Myocyte (in vitro differentiated cells): Measurements from ENCODE around the gene GALM. TPM values are rescaled to one million over a fixed set of nuclear protein-coding genes. Genes with fewer than 3 reads are reported as not detected.

ENCODE experiments used
- DNase-seq: peaks from one replicate; pipeline ENCODE4 v3.0.0-alpha.2; 2012; ENCODE audit warnings: low read depth
- total RNA-seq: library from RNA; depleted of rRNA; stranded (reverse); fragments of >200 nt; gene quantifications from 2 replicates; pipeline ENCODE4 v1.2.3, GENCODE V29; 2014

Gene GALM
- total RNA-seq, 1 donor from 2014 or later = 12.4 TPM

DNA sequence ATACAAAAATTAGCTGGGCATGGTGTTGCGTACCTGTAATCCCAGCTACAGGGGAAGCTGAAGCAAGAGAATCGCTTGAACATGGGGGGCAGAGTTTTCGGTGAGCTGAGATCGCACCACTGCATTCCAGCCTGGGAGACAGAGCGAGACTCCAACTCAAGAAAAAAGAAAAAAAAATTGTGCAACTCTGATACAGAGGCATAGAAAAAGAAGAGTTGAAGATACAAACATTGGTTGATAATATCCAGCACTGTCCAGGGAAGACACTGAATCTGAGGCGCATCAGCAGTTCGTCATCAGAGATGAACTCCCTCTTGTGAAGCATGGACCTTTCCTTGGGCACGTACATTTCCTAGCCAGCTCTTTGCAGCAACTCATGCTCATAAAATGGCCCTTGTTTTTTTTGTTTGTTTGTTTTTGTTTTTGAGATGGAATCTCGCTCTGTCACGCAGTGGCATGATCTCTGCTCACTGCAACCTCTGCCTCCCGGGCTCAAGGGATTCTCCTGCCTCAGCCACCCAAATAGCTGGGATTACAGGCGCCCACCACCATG, 16.7 kb upstream of the GALM start:
- DNase-seq = no peak

DNA sequence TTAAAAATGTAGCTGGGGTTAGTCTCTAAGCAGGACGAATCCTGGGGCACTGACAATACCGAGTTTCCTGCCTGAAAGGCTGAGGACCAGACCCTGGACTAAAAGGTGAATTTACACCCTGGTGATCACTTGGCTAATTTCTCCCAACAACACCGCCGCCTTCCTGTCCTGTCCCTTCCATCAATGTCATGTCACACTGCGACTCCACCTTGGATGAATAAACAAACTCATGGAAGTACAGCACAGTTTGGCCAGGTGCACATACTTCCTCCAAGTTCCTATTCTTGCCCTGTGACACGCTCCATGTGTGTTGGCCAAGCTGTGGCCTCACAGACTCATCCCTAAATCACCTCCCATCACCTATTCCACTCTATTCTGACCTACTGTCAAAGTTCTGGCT, 15.9 kb upstream of the GALM start:
- DNase-seq = no peak

DNA sequence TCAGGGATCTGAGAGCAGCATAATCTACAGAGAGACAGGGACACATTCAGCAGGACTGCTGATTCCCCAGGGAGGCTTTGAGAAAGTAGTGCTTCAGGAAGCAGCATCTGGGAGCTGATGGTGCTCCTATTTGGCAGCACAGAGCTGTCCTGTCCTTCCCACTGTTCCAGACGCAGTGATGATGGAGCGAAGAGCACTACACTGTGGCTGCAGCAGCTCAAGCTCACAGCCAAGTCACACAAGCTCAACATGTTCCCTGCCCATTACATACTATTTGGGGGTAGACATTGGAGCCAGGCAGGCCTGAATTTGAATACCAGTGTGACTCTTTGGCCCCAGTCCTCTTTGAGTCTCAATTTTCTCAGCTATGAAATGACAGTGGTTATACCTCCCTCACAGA, 15.2 kb upstream of the GALM start:
- no peak for DNase-seq

DNA sequence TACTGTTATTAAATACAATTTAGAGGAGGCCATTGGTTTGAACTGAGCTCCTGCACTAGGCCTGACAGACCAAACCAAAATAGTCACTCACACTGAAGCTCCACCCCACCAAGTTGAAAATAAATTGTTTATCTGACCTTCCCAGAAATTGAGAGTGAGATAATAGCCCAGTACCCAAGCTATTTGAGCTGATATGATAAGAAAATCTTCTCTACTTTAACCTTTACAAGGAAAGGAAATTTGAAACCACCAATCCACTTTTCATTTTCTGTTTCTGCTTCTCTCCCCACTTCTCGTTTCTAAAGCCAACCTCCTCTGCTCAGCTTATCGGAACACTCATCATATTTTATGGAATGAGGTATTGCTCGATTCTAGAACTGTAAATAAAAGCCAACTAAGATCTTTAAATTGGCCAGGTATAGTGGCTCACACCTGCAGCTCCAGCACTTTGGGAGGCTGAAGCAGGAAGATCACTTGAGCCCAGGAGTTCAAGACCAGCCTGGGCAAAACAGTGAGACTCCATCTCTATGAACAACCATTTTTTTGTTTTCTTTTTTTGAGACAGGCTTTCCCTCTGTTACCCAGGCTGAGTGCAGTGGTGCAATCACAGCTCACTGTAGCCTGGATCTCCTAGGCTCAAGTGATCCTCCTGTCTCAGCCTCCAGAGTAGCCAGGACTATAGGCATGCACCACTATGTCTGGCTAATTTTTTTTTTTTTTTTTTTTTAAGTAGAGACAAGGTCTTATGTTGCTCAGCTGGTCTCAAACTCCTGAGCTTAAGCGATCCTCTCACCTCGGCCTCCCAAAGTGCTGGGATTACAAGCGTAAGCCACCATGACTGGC, 13.3 kb upstream of the GALM start:
- no peak for DNase-seq

DNA sequence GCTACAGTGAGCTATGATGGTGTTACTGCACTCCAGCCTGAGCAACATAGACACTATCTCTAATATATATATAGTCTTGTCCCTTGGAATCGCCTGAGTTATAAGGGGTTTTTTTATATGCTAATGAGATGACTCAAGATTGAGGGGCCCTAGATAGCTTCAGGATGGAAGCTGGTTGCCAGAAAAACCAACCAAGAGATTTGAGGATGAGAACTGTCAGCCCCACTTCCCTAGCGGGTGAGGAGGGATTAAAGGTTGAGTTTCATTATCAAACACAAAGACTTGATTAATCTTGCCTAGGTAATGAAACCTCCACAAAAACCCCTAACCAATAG, 12.6 kb upstream of the GALM start:
- no peak for DNase-seq

DNA sequence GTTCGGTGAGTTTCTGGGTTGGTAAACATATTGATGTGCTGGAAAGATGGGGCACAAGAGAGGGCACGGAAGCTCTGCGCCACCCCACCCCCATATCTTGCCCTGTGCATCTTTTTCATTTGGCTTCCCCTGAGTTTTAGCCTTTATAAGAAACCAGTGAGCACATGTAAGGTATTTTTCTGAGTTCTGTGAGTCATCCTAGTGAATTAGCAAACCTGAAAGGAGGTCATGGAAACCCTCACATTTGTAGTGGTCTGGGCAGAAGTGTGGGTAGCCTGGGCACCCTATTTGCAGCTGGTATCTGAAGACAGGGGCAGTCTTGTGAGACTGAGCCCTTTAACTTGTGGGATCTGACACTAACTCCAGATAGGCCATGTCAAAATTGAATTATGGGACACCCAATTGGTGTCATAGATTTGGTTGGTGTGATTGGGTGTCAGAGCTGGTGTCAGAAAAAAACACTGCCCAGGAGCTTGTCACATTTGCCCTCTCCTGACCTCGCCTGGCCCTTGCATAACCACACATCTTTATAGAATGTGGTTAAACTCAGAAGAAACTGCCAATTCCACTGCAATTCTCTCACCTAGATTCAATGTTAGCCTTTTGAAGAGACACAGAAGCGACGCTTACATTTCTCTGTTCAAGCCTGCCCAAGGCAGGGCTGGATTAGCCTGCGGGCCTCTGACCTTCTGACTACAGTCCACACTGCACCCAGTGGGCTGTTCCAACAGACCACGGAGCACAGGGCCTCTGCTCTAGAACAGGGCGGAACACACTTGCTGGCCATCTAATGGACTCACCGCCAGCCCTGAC, 12.0 kb upstream of the GALM start:
- peak; percentile 35 for DNase-seq

DNA sequence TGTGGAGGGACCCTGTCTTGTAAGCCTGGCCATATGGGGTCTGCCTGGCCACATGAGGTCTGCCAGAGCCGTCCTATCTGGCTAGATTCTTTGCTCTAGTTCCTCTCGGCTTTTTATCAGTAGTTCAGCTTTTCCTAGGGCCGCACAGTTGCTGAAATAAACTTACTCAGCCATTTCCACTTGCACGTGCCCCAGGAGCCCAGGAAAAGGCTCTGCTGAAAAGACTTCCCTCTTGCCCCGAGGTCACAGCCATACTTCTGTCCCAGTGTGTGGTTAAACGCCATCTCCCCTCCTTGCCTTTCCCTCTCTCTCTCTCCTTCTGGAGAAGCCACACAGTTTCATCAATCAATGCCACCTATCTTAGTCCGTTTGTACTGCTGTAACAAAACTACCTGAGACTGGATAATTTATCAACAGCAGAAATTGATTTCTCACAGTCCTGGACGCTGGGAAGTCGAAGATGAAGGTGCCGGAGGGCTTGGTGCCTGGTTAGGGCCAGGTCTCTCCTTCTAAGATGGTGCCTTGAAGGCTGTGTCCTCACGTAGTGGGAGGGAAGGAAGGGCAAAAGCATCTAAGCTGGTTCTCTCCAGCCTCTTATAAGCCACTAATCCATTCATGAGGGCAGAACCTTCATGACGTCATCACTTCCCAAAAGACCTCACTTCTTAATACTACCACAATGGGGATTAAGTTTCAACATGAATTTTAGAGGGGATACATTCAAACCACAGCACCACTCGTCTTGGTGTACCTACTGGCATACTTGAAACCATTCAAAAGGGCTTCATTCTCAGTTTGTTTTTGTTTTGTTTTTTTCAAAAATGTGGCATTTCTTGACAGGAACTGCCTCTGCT, 11.2 kb upstream of the GALM start:
- DNase-seq = peak; percentile 35

DNA sequence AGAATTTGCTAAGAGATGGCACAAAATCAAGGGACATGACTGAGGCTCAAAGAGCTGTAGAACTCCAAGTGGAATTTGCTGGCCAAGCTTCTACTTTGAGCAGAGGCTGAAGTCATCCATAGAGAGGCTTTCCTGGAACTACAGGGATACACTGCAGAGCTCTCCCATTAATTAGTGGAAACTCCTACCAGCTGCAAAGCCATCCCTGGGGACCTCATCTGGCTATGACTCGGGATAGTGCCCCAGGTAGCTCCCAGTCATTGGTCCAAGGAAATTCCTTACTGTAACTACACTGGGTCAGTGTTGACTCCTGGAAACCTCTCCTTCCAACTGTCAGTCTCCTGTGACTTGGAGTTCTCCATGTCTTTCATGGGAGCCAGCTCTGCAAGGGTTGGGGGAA, 10.5 kb upstream of the GALM start:
- DNase-seq = no peak

DNA sequence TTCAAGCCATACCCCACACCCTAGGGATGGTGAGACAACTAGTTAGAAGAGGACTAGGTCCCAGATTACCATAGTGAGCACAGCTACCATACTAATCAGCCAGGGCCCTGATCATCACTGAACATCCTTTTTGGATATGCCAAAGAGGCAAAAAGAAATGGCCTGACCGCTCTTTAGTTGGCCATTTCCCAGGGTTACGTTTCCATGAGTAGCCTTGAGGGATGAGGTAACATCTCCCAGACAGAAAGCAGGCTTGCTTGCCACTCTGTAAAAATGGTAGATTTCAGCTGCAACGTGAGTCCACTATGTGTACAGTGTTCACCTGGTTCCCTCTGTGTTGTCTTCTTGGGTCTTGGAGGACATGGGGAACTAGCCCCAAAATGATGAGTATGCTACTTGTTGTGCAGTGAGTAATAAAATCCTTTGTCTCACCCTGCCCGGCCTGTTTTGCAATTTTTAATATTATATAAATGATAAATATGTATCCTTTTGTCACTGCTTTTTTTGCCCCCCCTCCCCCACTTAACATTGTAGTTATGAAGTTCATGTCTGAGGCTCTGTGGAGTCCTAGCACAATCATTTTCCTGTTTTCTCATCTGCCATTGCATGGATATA, 8.9 kb upstream of the GALM start:
- DNase-seq = no peak

DNA sequence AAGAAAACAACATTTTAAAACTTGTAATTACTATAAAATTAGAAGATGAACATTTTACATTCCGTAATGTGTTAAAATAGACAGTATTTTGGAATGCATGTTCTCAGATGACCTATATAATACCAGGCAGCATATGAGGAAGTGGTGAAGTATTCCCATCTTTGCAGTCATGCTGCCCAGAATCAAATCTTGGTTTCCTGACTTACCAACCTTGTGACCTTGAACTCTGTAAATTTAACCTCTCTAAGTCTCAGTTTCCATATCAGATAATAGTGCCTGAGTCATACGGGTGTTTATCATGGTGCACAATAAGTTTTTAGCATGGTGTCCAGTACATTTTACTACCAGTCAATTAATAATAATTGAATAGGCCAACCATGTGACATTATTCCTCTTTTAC, 7.3 kb upstream of the GALM start:
- DNase-seq = no peak

DNA sequence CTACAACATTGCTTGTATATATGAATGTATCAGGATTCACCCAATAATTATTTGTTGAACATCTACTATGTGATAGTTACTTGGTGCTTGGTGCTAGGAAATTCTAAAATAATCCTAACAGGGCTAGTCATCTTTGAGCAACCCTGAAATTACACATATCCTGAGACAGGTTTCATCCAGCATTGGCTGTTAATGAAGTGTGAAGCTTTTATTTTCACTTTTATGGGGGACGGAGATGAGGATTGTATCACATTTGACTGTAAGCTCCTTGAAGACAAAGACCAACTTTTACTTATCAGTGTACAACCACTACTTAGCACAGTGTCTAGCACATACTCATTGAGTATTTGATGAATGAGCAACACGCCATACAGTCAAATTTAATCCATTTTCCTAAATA, 6.8 kb upstream of the GALM start:
- DNase-seq = no peak

DNA sequence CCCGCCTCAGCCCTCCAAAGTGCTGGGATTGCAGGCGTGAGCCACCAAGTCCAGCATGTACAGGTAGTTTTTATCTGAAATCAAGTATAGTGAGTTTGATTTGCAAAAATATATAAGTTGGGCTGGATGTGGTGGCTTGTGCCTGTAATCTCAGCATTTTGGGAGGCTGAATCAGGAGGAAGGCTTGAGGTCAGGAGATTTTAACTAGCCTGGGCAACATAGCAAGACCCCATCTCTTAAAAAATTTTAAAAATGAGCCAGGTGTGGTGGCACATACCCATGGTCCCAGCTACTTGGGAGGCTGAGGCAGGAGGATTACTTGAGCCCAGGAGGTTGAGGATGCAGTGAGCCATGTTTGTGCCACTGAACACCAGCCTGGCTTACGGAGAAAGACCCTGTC, 5.6 kb upstream of the GALM start:
- DNase-seq = no peak

DNA sequence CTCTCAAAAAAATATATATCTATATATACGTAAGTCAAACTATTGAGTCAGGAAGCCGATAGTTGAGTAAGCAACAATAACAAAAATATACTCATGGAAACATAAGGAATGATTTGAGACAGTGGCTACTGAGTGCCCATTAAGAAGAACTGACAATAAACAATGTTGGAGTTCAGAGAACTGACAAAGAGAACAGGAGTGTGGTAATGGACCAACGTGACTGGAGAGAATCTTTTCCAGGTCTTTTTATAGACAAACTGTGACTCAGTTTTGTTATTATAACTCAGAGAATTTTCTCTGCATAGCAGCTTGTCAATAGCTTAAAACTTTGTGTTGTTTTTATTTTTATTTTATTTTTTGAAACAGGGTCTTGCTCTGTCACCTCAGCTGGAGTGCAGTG, 4.6 kb upstream of the GALM start:
- no peak for DNase-seq

DNA sequence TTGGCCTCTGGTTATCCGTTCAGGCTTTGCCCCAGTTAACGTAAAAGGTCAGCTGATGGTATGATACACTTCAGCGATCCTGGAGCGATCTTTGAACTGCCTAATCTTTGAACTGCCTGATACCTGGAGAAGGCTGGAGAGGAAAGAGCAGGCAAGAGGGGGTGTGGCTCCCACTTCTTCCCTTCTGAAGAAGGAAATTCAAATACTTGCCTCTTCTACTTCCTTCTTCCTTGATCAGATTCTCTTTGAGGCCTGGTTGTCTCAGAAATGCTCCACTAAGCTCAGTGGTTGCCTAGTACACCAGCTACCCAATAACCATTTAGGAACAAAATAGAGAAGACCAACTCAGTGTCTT, 619 bp downstream of the GALM start:
- no peak for DNase-seq

DNA sequence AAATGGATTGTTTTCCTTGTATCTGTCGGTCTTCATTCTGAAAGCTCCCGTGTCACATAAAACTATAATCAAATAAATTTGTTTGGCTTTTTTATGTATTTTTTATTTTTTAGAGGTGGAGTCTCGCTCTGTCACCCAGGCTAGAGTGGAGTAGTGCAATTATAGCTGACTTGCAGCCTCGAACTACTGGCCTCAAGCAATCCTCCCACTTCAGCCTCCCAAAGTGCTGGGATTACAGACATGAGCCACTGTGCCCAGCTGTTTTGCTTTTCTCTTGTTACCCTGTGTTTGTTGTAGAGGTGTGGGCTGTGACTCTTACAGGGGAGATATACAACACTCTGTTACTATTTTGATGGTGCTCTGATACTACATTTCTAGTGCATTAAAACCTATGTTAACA, 2.2 kb downstream of the GALM start:
- DNase-seq = no peak

DNA sequence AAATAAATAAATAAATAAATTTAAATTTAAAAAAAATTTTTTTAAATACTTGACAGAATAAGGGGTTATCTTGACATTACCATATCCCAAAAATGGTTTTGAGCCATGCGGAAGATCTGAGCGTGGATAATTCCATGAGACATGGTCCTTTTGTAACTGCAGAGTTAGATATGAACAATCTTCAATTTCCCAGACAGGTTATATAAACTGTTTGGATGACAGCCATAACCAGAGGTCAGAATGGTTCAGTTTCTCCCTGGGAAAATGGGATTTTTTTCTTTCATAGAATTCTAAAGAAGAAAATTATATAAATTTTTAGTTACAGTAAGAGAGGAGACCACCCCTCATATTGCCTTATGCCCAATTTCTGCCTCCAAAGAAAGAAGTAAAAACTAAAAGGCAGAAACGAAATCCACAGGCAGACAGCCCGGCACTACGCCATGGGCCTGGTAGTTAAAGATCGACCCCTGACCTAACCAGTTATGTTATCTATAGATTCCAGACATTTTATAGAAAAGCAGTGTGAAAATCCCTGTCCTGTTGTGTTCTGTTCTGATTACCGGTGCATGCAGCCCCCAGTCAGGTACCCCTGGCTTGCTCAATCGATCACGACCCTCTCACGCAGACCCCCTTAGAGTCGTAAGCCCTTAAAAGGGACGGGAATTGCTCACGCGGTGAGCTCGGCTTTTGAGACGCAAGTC, 3.0 kb downstream of the GALM start:
- no peak for DNase-seq

DNA sequence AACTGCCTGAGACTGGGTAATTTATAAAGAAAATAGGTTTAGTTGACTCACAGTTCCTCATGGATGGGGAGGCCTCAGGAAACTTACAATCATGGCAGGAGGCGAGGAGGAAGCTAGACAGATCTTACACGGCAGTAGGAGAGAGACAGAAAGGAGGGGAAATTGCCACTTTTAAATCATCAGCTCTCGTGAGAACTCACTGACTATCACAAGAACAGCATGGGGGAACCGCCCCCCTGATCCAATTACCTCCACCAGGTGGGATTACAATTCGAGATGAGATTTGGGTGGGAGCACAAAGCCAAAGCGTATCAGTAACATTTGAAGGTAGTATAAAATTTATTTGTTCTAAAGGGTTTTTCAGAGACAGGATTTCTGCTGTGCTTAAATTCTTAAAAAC, 5.4 kb downstream of the GALM start:
- no peak for DNase-seq

DNA sequence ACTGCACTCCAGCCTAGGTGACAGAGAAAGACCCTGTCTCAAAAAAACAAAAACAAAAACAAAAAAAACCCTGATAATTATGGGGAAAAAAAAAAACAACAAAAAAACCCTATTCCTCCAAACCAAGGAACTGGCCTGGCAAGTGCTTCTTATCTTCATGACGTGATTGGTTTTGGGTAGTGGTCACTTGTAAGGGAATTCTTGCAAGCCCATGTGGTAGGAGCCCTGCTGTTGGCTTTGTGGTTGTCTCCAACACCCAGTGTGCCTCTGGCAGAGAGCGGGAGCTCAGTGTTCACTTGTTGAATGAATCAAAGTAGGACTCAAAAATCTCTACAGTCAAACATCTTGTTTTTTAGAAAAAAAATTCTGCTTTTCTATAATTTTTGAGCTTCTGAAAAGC, 6.0 kb downstream of the GALM start:
- no peak for DNase-seq

DNA sequence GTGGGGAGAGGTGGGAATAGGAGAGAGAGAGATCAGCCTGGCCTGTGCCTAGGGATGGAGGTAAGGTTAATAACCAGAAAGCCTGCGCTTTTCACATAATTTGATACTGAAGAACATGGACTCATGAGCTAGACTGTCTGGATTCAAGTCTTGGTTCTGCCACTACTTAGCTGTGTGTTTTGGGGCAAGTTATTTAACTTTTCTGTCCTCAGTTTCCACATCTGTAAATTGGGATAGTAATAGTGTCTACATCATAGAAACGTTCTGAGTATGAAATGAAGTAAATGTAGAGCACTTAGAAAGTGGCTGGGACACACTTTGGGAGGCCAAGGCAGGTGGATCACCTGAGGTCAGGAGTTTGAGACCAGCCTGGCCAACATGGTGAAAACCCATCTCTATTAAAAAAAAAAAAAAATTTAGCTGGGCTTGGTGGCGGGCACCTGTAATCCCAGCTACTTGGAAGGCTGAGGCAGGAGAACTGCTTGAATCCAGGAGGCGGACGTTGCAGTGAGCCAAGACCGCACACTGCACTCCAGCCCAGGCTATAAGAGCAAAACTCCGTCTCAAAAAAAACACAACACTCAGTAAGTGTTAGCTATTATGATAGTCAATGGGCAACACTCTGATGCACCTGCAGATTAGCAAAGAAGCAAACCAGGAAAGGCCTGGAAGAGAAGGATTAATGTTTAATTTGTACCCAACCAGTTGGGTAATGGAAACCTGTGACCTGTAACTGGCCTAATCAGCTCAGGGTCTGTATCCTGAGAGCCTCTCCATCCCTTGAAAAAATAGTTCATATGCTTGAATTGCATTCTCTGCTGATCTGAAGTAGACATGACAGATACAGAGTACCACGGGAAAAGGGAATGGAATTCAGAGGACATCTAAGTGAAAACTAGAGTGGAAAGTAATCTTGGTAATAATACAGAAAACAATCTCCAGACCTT, 6.8 kb downstream of the GALM start:
- DNase-seq = no peak

DNA sequence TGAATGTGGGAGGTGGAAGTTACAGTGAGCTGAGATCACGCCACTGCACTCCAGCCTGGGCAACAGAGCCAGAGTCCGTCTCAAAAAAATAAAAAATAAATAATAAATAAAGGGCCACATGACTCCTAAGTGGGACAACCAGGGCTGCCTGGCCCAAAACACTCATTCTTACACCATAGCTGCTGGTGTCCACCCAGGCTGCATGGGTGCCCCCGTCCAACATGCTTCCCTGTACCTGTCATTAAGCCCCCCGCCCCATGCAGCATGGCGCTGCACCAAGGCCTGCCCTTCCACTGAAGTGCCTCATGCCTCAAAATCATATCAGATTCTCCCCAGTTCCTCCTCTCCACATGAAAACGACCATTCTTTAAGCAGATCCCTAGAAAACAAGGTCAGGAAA, 10.8 kb downstream of the GALM start:
- no peak for DNase-seq
